Fibroblast of pulmonary artery (primary cell): ENCODE measurements around the gene OVOL2.
"Not testable (repeated sequence)": the region's sequence is repeated elsewhere in the genome, so short reads cannot be mapped to it uniquely, and the experiment has no call there.

Source experiments
- DNase-seq: peaks from one replicate; pipeline ENCODE4 v3.0.0-alpha.2; 2010; ENCODE audit warnings: low read depth
- H3K4me3 ChIP-seq: replicated peaks from 2 replicates; pipeline ENCODE4 v1.5.1; 2011; ENCODE audit warnings: low read depth, mild to moderate bottlenecking, control low read depth, low read length, moderate library complexity
- CTCF ChIP-seq: IDR thresholded peaks from 2 replicates; pipeline ENCODE4 v1.5.1; 2011; ENCODE audit warnings: mild to moderate bottlenecking, control low read depth, low read length, inconsistent platforms; ENCODE audit errors: missing control alignments

The OVOL2 gene

DNA sequence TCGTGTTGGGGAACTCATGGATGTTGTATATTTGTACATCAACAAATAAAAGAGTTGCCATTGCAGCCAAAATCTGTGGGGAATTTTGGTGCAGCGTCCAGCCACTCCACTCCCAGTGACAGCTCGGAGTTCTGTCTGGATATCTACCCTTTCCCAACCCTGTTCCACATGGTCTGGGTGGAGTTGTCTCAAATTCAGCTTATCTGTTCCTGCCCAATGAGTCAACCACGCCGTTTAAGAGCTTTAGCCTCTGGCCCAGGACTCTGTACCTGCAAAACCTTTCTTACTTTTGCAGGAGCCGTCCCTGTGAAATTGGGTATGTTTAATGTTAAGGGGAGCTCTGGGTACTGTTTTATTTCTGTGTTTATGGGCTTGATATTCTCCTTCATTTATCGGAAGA is 33.9 kb upstream of the OVOL2 start:
- no peak for TF ChIP-seq CTCF
- H3K4me3 ChIP-seq = no peak overlapping the region
- DNase-seq = no peak

- no peak for DNase-seq
- H3K4me3 ChIP-seq = no peak overlapping the region
- TF ChIP-seq CTCF = no peak
Observed at GRCh38 chr20:18090477-18090876, 32.8 kb upstream of the OVOL2 start.

- no peak overlapping the region for H3K4me3 ChIP-seq
- DNase-seq = no peak
- TF ChIP-seq CTCF = no peak
Observed at GRCh38 chr20:18090044-18090443, 32.3 kb upstream of the OVOL2 start.

DNA sequence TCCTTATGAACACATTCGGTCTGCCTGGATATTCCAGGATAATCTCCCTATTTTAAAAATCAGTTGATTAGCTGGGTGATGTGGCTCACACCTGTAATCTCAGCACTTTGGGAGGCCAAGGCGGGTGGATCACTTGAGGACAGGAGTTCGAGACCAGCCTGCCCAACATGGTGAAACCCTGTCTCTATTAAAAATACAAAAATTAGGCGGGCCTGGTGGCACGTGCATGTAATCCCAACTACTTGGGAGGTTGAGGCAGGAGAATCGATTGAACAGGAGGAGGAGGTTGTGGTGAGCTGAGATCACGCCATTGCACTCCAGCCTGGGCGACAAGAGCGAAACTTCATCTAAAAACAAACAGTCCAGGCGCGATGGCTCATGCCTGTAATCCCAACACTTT is 31.1 kb upstream of the OVOL2 start:
- not testable (repeated sequence) for DNase-seq, H3K4me3 ChIP-seq

- not testable (repeated sequence) for DNase-seq, H3K4me3 ChIP-seq
Observed at GRCh38 chr20:18088298-18088697, 30.6 kb upstream of the OVOL2 start.

DNA sequence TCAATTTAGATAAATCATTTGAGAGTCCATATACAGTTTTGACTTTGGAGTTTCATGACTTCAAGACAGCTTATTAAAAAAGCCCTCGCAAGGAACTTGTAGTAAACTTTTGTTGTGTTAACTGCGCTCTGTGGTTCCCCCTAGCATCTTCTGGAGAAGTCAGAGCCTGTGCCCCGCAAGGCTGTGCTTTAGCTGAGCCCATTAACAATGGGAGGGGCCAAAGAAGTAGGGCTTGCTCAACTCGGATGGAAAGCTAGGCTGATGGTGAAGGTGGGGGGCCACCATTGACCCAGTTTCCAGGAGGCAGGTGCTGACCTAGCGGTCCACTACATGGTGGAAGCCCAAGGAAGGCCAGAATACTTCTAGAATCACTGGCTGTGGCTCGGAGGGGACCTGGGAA is 29.3 kb upstream of the OVOL2 start:
- H3K4me3 ChIP-seq = no peak overlapping the region
- no peak for DNase-seq
- TF ChIP-seq CTCF = no peak

GRCh38 chr20:18080836-18081235 is 23.1 kb upstream of the OVOL2 start:
- not testable (repeated sequence) for DNase-seq, H3K4me3 ChIP-seq

GRCh38 chr20:18079756-18080353 is 22.1 kb upstream of the OVOL2 start:
- no peak for TF ChIP-seq CTCF
- DNase-seq = no peak
- H3K4me3 ChIP-seq = no peak overlapping the region

- no peak for TF ChIP-seq CTCF
- H3K4me3 ChIP-seq = no peak overlapping the region
- DNase-seq = no peak
Observed at GRCh38 chr20:18077157-18077556, 19.4 kb upstream of the OVOL2 start.
